ENCODE results near the gene SLC39A5.

The SLC39A5 gene

GRCh38 chr12:56234746-56235436 is 5.0 kb downstream of the SLC39A5 start:
- H3K4me3 ChIP-seq: no peak overlapping the region
- no peak for DNase-seq (ENCODE audit: low spot score)
- H3K27ac ChIP-seq: no peak overlapping the region
- TF ChIP-seq CTCF (IDR thresholded peaks at IDR 0.05): no peak

DNA sequence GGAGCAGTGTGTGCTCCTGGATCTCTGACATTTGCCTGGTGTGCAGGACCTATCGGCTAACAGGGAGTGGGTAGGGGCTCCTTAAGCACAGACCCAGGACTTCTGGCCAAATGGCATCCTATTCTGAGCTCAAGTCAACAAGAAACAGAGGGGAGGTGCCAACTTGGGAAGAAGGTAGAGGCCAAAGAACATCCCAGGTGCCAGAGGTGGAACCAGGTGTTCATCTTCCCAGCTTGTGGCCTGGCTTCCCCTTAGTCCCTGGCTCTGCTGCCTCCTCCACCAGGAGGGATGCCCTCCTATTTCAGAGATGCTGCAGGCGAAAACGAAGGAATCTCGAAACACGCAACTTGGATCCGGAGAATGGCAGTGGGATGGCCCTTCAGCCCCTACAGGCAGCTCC is 6.2 kb downstream of the SLC39A5 start:
- no peak for TF ChIP-seq CTCF (IDR thresholded peaks at IDR 0.05)
- H3K4me3 ChIP-seq: no peak overlapping the region
- H3K27ac ChIP-seq: no peak overlapping the region
- DNase-seq (ENCODE audit: low spot score): no peak

GRCh38 chr12:56236985-56237384 is 7.1 kb downstream of the SLC39A5 start:
- H3K4me3 ChIP-seq: no peak overlapping the region
- no peak overlapping the region for H3K27ac ChIP-seq
- no peak for TF ChIP-seq CTCF (IDR thresholded peaks at IDR 0.05)
- DNase-seq (ENCODE audit: low spot score): no peak

GRCh38 chr12:56237552-56237951 is 7.7 kb downstream of the SLC39A5 start:
- no peak for DNase-seq (ENCODE audit: low spot score)
- no peak for TF ChIP-seq CTCF (IDR thresholded peaks at IDR 0.05)
- no peak overlapping the region for H3K27ac ChIP-seq
- H3K4me3 ChIP-seq: no peak overlapping the region

DNA sequence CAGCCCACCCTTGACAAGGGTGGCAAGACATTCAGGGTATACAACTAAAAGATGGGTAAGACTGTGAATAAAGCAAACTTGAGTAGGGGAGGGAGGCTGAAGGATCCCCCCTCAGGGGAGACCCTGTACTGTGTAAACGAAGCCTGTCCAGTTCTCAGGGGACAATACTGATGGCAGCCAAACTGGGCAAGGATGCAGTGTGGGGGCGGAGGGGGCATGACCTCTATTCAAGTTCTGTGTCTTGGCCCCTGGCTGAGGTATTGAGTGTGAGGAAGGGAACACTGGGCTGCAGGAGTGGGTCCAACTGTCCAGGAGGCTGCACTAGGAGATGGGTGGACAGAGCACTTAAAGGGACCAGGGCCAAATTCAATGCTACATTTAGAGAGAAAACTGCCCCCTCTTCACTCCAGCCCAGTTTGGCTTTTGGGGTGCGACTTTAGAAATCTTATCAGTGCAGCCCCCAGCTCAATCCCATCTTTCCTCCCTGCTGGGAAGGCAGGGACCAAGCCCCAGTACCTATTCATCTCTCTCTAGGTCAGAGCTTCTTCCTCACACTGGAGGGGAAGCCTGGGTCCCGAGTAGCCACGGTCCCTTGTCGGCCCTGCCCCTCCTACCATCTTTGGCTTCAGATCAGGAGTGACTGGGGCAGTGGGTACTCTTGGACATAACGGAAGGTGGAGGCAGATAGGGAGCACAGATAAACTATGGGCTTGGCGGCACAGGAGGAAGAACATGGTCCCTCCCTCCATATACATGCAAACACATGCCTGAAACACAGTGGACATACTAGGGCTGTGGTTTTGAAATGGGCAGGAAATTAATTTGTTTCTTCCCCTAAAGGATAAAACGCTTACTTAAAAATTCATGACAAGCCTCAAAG is 11.8 kb downstream of the SLC39A5 start:
- TF ChIP-seq CTCF (IDR thresholded peaks at IDR 0.05): no peak
- Histone ChIP-seq H3K4me3 (no peak overlapping the region), H3K27ac (no peak overlapping the region)
- DNase-seq (ENCODE audit: low spot score): no peak

- H3K27ac ChIP-seq: no peak overlapping the region
- no peak for DNase-seq (ENCODE audit: low spot score)
Observed at GRCh38 chr12:56242986-56243385, 13.1 kb downstream of the SLC39A5 start.

More at GRCh38 chr12:56242986-56243385, 13.1 kb downstream of the SLC39A5 start:
- H3K4me3 ChIP-seq: no peak overlapping the region
- TF ChIP-seq CTCF (IDR thresholded peaks at IDR 0.05): no peak

Data from coronary artery (tissue), 2 donors.